Measurements from ENCODE around the gene ZNF710.

ZNF710 gene

DNA sequence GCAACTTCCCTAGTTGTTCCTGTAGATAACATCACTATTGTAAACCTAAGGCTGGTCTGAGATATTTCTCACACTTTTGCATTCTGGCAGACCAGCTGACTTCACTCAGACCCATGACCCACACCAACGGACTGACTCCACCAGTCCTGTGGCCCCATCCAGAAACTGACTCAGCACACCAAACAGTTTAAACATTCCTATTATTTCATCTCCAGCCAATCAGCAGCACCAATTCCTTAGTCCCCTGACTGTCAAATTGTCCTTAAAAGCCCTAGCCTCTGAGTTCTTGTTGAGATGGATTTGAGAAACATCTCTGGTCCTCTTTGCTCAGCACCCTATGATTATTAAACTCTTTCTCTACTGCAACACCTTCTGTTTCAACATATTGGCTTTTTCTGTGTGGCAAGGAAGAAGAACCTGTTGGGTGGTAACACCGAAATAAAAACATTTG is 113.4 kb downstream of the ZNF710 start:
- H3K4me1 Mint-ChIP-seq (ENCODE audit: low read depth in 2 of 2): no peaks in the 10 kb centered on the region
- peaks cover 0 to 5% of the 10 kb centered on the region in 2 donors for H3K9me3 Mint-ChIP-seq
- H3K36me3 Mint-ChIP-seq (ENCODE audit: insufficient read depth): no peaks in the 10 kb centered on the region
- no peak overlapping the region for H3K27ac Mint-ChIP-seq
- H3K27me3 Mint-ChIP-seq: no peaks in the 10 kb centered on the region
- DNase-seq: no peak
- ATAC-seq (replicated peaks): no peak
- H3K4me3 Mint-ChIP-seq: no peak overlapping the region

DNA sequence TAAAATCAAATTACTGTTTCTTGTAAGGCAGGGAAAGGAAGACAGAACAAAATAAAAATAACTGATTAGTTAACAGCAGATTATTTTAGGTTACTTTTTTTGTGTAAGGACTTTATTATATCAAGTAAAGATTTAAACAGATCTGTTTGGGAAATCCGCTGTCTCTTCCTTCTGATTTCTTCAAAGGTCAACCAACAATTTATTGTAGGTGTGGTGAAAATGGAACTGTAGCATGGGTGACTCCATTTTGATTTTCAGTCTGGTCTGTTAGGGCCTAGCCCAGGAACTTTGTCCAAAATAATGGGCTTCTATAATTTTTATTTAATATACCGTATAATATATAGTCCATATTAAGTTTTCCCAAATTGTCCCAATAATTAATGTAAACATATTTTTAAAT is 114.7 kb downstream of the ZNF710 start:
- Mint-ChIP-seq H3K4me1 (ENCODE audit: low read depth in 2 of 2) (no peaks in the 10 kb centered on the region), H3K9me3 (peaks cover 0 to 5% of the 10 kb centered on the region in 2 donors), H3K27ac (no peak overlapping the region), H3K27me3 (no peaks in the 10 kb centered on the region), H3K36me3 (ENCODE audit: insufficient read depth) (no peaks in the 10 kb centered on the region), H3K4me3 (no peak overlapping the region)
- no peak for DNase-seq
- ATAC-seq (replicated peaks): no peak

DNA sequence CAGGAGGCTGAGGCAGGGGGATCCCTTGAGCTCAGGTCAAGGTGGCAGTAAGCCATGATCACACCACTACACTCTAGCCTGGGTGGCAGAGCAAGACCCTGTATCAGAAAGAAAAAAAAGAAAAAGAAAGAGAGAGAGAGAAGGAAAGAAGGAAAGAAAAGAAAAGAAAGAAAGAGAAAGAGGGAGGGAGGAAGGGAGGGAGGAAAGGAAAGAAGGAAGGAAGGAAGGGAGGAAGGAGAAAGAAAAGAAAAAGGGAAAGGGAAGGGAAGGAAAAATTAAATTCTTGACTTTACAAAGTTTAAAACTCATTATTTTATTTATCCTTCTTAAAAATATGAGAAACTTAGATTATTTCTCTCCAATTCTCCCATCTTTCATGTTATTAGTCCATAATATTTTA is 118.2 kb downstream of the ZNF710 start:
- H3K27me3 Mint-ChIP-seq: no peaks in the 10 kb centered on the region
- ATAC-seq (replicated peaks) (no peak), DNase-seq (no peak)
- H3K27ac Mint-ChIP-seq: no peak overlapping the region
- H3K9me3 Mint-ChIP-seq: peaks cover 0 to 3% of the 10 kb centered on the region in 2 donors
- H3K4me3 Mint-ChIP-seq: no peak overlapping the region
- H3K4me1 Mint-ChIP-seq (ENCODE audit: low read depth in 2 of 2): no peaks in the 10 kb centered on the region
- H3K36me3 Mint-ChIP-seq (ENCODE audit: insufficient read depth): no peaks in the 10 kb centered on the region

DNA sequence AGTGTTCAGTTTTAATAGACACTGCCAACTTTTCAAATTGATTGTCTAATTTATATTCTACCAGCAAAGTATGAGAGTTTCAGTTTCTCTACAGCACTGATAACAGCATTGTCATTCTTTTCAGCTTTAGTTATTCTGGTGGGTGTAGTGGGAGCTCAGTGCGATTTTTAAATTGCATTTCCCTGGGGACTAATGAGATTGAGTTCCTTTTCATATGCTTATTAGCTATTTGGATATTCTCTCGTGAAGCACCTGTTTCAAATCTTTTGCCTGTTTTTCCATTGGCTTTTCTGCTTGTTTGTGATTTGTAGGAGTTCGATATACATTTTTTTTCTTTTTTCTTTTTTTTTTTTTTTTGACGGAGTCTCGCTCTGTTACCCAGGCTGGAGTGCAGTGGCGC is 120.0 kb downstream of the ZNF710 start:
- no peaks in the 10 kb centered on the region for H3K36me3 Mint-ChIP-seq (ENCODE audit: insufficient read depth)

DNA sequence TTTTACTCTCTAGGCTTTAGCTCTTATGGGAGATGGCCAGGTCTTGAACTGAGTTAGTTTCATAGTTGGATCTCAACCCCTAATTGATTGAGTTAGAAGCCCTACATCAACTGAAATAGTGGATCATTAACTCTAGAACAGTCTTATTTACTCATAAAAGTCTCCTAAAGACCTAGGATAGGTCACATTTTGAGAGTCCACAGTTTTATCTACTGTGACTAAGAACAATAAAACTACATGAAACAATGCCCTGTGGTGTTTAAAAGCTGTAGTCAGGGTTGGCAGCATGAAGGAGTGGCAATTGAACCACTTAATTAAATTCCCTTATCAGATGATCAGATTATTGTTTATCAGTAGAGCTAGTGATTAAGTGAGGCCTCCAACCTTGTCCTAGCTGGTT is 123.4 kb downstream of the ZNF710 start:
- ATAC-seq (replicated peaks): no peak
- no peak overlapping the region for H3K4me3 Mint-ChIP-seq
- H3K27ac Mint-ChIP-seq: no peak overlapping the region
- no peaks in the 10 kb centered on the region for H3K36me3 Mint-ChIP-seq (ENCODE audit: insufficient read depth)
- H3K9me3 Mint-ChIP-seq: no peaks in the 10 kb centered on the region
- peaks cover 0 to 2% of the 10 kb centered on the region in 2 donors for H3K4me1 Mint-ChIP-seq (ENCODE audit: low read depth in 2 of 2)
- H3K27me3 Mint-ChIP-seq: peaks cover 15 to 27% of the 10 kb centered on the region in 2 donors
- no peak for DNase-seq

More for the DNA sequence above, 120.0 kb downstream of the ZNF710 start:
- ATAC-seq (replicated peaks) (no peak), DNase-seq (no peak)
- Mint-ChIP-seq H3K4me3 (no peak overlapping the region), H3K4me1 (ENCODE audit: low read depth in 2 of 2) (no peaks in the 10 kb centered on the region), H3K27ac (no peak overlapping the region), H3K9me3 (no peaks in the 10 kb centered on the region), H3K27me3 (peaks cover 0 to 11% of the 10 kb centered on the region in 2 donors)

DNA sequence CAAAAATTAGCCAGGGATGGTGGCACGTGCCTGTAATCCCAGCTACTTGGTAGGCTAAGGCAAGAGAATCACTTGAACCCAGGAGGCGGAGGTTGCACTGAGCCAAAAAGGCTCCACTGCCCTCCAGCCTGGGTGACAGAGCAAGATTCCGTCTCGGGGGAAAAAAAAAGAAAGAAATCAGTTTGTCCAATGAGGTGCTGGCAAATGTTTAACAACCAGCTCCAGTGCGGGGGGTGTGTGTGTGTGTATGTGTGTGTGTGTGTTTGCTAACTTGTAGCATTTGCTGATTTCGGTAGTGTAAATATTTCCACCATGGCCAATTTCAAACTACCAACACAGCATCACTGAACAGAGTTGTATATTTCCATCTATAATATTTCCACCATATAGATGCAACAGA is 124.9 kb downstream of the ZNF710 start:
- Mint-ChIP-seq H3K4me1 (ENCODE audit: low read depth in 2 of 2) (peaks cover 0 to 5% of the 10 kb centered on the region in 2 donors), H3K27ac (no peak overlapping the region), H3K27me3 (peaks cover 18 to 32% of the 10 kb centered on the region in 2 donors), H3K4me3 (no peak overlapping the region), H3K9me3 (no peaks in the 10 kb centered on the region), H3K36me3 (ENCODE audit: insufficient read depth) (no peaks in the 10 kb centered on the region)
- ATAC-seq (replicated peaks) (no peak), DNase-seq (no peak)

DNA sequence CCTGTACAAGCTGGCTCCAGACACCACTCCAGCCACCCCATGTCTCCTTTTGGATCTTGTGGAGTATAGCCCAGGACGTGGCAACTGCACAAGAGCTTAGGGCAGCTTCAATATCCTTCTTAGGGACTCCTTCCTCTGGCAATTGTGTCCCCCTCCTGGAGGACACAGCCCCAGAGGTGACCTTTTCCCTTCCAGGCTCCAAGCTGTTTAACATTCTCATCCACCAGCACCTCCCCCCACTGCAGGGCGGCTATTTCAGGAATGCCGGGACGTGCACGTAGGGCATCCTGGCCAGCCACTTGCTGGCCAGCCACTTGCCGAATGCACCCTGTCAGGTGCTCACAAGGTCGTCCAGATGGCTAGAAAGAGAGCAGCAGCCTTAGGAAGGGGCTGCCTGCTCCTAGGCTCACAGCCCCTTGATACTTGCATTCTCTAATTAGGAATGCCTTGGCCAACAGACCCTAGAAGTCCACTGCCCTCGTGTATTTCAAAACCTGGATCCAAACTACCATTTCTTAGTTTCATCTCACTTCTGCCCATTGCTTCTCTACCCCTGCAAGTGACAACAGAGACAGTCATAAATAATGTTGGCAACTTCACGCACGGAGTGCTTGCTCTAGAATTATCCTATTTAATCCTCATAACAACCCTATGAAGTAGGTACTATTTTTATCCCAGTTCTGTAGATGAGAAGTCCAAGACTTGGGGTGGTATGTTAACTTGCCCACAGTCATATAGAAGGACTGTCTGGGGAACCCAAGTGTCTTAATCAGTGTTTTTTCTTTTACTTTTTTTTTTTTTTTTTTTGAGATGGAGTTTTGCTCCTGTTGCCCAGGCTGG is 125.7 kb downstream of the ZNF710 start:
- no peak overlapping the region for H3K4me3 Mint-ChIP-seq
- DNase-seq (no peak), ATAC-seq (replicated peaks) (no peak)
- peaks cover 0 to 5% of the 10 kb centered on the region in 2 donors for H3K4me1 Mint-ChIP-seq (ENCODE audit: low read depth in 2 of 2)
- H3K36me3 Mint-ChIP-seq (ENCODE audit: insufficient read depth): no peaks in the 10 kb centered on the region
- no peak overlapping the region for H3K27ac Mint-ChIP-seq
- no peaks in the 10 kb centered on the region for H3K9me3 Mint-ChIP-seq
- peaks cover 18 to 32% of the 10 kb centered on the region in 2 donors for H3K27me3 Mint-ChIP-seq

DNA sequence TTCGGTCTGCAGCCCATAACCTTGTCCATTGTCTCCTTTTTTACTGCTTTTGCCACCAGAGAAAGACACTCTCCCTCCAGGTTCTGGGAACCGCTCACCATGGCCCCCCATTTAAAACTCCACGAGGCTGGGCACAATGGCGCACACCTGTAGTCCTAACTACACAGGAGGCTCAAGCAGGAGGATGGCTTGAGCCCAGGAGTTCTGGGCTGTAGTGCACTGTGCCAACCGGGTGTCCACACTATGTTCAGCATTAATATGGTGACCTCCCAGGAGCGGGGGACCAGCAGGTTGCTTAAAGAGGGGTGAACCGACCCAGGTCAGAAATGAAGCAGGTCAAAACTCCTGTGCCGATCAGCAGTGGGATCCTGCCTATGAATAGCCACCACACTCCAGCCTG is 129.2 kb downstream of the ZNF710 start:
- H3K27me3 Mint-ChIP-seq: peaks cover 18 to 36% of the 10 kb centered on the region in 2 donors

More for the DNA sequence above, 129.2 kb downstream of the ZNF710 start:
- ATAC-seq (replicated peaks) (no peak), DNase-seq (no peak)
- Mint-ChIP-seq H3K36me3 (ENCODE audit: insufficient read depth) (no peaks in the 10 kb centered on the region), H3K9me3 (no peaks in the 10 kb centered on the region), H3K4me1 (ENCODE audit: low read depth in 2 of 2) (peaks cover 0 to 5% of the 10 kb centered on the region in 2 donors), H3K4me3 (no peak overlapping the region), H3K27ac (no peak overlapping the region)
